ENCODE data around the gene POP4. TPM values are rescaled to one million over a fixed set of nuclear protein-coding genes. Genes with fewer than 3 reads are reported as not detected.

Gene POP4
- total and polyA plus RNA-seq, 9 of the 15 experiments (the other 6 are each of a cell fraction or from before 2014, with no cell fraction given) = 42.1 to 128 (median 99.0) TPM

DNA sequence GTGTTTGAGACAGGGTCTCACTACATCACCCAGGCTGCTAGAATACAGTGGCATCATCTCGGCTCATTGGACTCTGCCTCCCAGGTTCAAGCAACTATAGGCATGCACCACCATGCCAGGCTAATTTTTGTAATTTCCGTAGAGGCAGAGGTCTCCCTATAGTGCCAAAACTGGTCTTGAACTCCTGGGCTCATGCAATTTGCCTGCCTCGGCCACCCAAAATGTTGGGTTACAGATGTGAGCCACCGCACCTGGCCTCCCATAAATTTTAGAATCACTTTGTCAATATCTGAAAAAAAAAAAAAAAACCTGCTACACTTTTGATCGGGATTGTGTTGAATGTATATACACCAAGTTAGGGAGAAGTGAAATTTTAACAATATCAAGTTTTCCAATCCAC lies 47.3 kb downstream of the POP4 start:
- ATAC-seq (no peak), FAIRE-seq (no peak), DNase-seq (ENCODE audit: extremely low read depth in 1 of 4, low spot score in 3 of 4) (no peak)
- peaks cover 4 to 16% of the 10 kb centered on the region in 2 experiments; a peak in 4 of 5 replicates for H3K4me1 ChIP-seq (replicated peaks in 1 of 2; ENCODE audit: control insufficient read depth in 2 of 2, insufficient read depth in 2 of 2, low read length in 2 of 2)
- H3K4me3 ChIP-seq = no peak overlapping the region
- WGBS (ENCODE audit: insufficient coverage, low coverage, missing lambda C conversion rate) = 72% methylated on average over 5 of the region's 5 CpGs
- H3K27ac ChIP-seq (ENCODE audit: extremely low read depth, low read depth, low read length) = no peak overlapping the region
- no peaks in the 10 kb centered on the region for H3K9me3 ChIP-seq (replicated peaks; ENCODE audit: control insufficient read depth, insufficient read depth, low read depth, low read length)
- BruUV-seq (replicated peaks) = no TSS peak
- H3K4me2 ChIP-seq (ENCODE audit: insufficient read depth, low read length) = no peak overlapping the region
- ChIA-PET POLR2A (no interaction called here), CTCF (ENCODE audit: low intra/inter-chr PET ratio) (no interaction called here)
- no peaks in the 10 kb centered on the region for H3K36me3 ChIP-seq (ENCODE audit: control insufficient read depth, insufficient read depth, low read length)
- in situ Hi-C loops (cut with MboI) (no loop called here), intact Hi-C loops (cut with micrococcal nuclease) (no loop called here)
- H4K20me1 ChIP-seq (replicated peaks; ENCODE audit: control insufficient read depth, insufficient read depth, low read length) = no peaks in the 10 kb centered on the region
- H3K27me3 ChIP-seq (ENCODE audit: control insufficient read depth in 2 of 2, insufficient read depth in 2 of 2, low read length in 2 of 2) = no peaks in the 10 kb centered on the region
- H3K9ac ChIP-seq (ENCODE audit: insufficient read depth in 1 of 2, low read depth in 2 of 2, low read length in 2 of 2) = no peak overlapping the region
- no peak overlapping the region for H2AFZ ChIP-seq (ENCODE audit: low read depth, low read length)
- no peaks in the 10 kb centered on the region for H3K79me2 ChIP-seq (ENCODE audit: control insufficient read depth, insufficient read depth, low read length)
- no peaks in the 10 kb centered on the region for H3K9me1 ChIP-seq (ENCODE audit: control insufficient read depth, insufficient read depth, low read length)
- TF ChIP-seq NRF1 (conservative IDR thresholded peaks at IDR 0.05 in 1 of 2, IDR thresholded peaks at IDR 0.05 in 1 of 2) = no peak
- TF ChIP-seq ARHGAP35 (IDR thresholded peaks at IDR 0.05; ENCODE audit: partially characterized antibody) = no peak
- no peak for TF ChIP-seq ILK (tag; IDR thresholded peaks at IDR 0.05; ENCODE audit: borderline replicate concordance, low read depth)
- no peak for TF ChIP-seq TARDBP (IDR thresholded peaks at IDR 0.05)
- TF ChIP-seq SRSF1 (IDR thresholded peaks at IDR 0.05; ENCODE audit: low read depth, low read length) = no peak
- TF ChIP-seq, protein P1, sequence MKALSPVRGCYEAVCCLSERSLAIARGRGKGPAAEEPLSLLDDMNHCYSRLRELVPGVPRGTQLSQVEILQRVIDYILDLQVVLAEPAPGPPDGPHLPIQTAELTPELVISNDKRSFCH (CRISPR knock-in tag; IDR thresholded peaks at IDR 0.05) = no peak
- TF ChIP-seq, protein P1 (tag; IDR thresholded peaks at IDR 0.05) = no peak
- TF ChIP-seq, protein P2, sequence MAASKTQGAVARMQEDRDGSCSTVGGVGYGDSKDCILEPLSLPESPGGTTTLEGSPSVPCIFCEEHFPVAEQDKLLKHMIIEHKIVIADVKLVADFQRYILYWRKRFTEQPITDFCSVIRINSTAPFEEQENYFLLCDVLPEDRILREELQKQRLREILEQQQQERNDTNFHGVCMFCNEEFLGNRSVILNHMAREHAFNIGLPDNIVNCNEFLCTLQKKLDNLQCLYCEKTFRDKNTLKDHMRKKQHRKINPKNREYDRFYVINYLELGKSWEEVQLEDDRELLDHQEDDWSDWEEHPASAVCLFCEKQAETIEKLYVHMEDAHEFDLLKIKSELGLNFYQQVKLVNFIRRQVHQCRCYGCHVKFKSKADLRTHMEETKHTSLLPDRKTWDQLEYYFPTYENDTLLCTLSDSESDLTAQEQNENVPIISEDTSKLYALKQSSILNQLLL (CRISPR knock-in tag; IDR thresholded peaks at IDR 0.05; ENCODE audit: borderline replicate concordance) = no peak
- TF ChIP-seq TRIM24 (IDR thresholded peaks at IDR 0.05) = no peak
- TF ChIP-seq POU5F1 (IDR thresholded peaks at IDR 0.05; ENCODE audit: borderline replicate concordance, low read depth, low read length, partially characterized antibody) = no peak
- TF ChIP-seq, protein P3, sequence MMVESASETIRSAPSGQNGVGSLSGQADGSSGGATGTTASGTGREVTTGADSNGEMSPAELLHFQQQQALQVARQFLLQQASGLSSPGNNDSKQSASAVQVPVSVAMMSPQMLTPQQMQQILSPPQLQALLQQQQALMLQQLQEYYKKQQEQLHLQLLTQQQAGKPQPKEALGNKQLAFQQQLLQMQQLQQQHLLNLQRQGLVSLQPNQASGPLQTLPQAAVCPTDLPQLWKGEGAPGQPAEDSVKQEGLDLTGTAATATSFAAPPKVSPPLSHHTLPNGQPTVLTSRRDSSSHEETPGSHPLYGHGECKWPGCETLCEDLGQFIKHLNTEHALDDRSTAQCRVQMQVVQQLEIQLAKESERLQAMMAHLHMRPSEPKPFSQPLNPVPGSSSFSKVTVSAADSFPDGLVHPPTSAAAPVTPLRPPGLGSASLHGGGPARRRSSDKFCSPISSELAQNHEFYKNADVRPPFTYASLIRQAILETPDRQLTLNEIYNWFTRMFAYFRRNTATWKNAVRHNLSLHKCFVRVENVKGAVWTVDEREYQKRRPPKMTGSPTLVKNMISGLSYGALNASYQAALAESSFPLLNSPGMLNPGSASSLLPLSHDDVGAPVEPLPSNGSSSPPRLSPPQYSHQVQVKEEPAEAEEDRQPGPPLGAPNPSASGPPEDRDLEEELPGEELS (CRISPR knock-in tag; IDR thresholded peaks at IDR 0.05; ENCODE audit: borderline replicate concordance) = no peak
- no peak for TF ChIP-seq KDM4B (IDR thresholded peaks at IDR 0.05; ENCODE audit: borderline replicate concordance in 2 of 2, low read depth in 1 of 2)
- TF ChIP-seq, protein P4, sequence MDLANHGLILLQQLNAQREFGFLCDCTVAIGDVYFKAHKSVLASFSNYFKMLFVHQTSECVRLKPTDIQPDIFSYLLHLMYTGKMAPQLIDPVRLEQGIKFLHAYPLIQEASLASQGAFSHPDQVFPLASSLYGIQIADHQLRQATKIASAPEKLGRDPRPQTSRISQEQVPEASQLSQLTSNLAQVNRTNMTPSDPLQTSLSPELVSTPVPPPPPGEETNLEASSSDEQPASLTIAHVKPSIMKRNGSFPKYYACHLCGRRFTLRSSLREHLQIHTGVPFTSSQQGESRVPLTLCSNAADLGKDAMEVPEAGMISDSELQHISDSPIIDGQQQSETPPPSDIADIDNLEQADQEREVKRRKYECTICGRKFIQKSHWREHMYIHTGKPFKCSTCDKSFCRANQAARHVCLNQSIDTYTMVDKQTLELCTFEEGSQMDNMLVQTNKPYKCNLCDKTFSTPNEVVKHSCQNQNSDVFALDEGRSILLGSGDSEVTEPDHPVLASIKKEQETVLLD (IDR thresholded peaks at IDR 0.05) = no peak
- TF ChIP-seq BACH1 (tag; IDR thresholded peaks at IDR 0.05) = no peak
- no peak for TF ChIP-seq ZNF444 (CRISPR knock-in tag; IDR thresholded peaks at IDR 0.05)

Data from K562 (cell line).